Glomerular endothelial cell (primary cell): ENCODE results near the gene BNIP3. TPM values are rescaled to one million over a fixed set of nuclear protein-coding genes. Genes with fewer than 3 reads are reported as not detected.
"Not testable (repeated sequence)": the region's sequence is repeated elsewhere in the genome, so short reads cannot be mapped to it uniquely, and the experiment has no call there.

Experiments used
- DNase-seq: peaks from one replicate; pipeline ENCODE4 v3.0.0-alpha.2; 2011; ENCODE audit warnings: low read depth, low spot score; ENCODE audit errors: extremely low read depth
- total RNA-seq: library from RNA; depleted of rRNA; stranded (reverse); fragments of >200 nt; gene quantifications from 2 replicates; pipeline ENCODE4 v1.2.3, GENCODE V29; 2015

BNIP3 gene
- total RNA-seq, 1 donor from 2014 or later, result 127 TPM

DNA sequence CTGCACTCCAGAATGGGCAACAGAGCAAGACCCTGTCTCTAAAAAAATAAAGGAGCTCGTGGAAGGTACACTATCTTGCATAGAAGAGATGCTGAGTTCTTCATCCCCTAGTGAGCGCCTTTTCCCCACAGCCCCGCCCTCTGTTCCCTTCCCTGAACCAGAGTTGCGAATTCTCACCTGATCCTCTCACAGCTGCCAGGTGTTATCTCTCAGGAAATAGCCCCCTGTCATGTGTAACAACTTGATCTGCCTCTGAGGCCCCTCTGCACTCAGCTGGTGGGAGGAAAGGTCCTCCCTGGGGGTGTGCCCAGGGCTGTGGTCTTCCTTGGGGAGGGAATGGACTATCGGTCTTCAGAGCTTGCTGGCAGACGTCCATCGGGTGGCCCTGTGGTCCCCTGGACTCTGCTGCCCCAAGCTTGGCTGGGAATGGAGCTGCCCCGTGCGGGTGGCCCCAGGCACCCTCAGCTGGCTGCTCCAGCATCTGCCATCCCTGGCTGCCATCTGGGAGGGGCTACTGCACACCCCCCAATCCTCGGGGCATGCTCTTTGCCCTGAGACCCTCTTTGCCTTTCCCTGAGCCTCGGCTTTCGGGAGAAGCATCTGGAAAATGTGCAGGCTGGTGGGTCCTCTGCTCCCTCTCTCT is 21.7 kb upstream of the BNIP3 start:
- no peak for DNase-seq

DNA sequence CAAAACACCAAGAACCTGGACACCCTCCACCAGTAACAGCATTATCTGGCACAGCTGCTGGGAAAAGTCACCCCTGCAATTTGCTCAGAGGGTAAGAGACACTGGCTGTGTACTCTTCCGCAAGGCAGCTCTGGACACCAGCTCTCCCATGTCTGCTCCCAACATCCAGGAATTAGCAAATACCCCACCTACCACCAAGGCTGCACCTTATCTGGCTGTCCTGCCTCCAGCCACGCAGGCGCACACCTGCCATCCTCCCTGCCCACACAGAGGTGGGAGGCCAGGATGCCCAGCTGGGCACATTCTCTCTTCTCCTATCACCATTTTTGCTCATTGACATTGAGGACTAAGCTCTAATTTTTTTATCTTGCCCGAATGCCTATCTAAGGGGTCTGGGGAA is 20.3 kb upstream of the BNIP3 start:
- no peak for DNase-seq

DNA sequence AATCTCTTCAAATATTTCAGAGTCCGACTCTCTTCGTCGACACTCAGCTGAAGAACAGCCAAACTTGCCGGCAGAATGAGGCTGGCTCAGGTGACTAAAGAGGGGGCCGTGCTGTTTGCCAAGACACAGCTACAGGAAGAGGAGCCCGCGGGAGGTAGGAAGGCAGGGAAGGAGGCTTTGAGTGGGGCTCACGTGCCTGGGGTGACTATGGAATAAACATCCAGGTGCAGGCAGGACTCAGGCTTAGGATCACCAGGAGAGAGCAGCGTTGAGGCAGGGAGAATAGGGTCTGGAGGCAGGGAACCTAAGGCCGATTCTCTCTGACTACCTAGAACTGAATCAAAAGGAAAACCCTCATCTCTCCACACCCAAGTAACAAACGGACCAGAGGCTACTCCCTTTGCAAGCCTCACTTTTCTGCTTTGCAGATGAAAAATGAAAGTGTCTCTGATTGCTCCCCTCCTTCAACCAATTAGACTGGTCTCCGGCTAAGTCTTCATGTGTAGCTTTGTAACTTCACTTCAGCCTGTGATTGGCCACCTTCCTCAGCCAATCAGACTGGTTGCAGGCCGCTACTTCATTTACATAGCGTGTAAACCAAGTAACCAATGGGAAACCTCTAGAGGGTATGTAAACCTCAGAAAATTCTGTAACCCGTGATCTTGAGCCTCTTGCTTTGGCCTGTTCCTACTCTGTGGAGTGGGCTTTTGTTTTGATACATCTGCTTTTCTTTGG is 19.7 kb upstream of the BNIP3 start:
- no peak for DNase-seq

DNA sequence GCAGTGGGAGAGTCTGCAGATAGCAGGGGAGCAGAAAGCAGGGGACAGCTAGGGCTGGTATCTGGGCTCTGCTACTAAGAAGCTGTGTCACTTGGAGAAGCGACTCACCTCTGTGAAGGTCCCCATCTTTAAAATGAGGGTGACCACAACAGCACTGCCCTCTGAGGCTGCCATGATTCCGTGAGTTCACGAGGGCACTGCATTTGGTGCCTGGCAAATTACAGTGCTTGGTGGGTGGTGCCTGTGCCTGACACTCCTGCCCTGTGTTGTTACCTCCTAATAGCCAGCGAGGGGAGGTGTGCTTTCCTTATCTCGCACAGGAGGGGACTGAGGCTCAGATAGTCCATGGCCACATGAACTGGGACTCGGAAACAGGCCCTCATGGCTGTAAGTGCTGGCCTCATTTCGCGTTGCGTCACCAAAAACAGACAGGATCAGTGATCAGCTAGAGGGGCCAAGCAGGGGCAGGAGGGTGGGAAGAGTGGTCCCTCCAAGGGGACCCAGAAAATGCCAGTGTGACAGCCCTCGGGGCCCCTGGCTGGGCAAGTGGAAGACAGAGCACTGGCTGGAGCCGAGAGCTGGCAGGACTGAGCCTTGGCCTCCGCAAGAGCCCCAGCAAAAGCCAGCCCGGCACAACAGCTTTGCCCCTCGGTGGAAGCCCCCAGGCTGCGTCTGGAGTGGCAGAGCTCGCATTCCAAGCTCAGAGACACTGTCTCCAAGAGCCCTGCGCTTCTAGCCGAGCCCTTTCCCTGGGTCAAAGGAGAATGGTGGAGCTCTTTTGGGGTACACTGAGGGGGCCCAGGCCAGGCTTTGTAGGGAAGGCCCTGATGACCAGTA is 17.3 kb upstream of the BNIP3 start:
- no peak for DNase-seq

DNA sequence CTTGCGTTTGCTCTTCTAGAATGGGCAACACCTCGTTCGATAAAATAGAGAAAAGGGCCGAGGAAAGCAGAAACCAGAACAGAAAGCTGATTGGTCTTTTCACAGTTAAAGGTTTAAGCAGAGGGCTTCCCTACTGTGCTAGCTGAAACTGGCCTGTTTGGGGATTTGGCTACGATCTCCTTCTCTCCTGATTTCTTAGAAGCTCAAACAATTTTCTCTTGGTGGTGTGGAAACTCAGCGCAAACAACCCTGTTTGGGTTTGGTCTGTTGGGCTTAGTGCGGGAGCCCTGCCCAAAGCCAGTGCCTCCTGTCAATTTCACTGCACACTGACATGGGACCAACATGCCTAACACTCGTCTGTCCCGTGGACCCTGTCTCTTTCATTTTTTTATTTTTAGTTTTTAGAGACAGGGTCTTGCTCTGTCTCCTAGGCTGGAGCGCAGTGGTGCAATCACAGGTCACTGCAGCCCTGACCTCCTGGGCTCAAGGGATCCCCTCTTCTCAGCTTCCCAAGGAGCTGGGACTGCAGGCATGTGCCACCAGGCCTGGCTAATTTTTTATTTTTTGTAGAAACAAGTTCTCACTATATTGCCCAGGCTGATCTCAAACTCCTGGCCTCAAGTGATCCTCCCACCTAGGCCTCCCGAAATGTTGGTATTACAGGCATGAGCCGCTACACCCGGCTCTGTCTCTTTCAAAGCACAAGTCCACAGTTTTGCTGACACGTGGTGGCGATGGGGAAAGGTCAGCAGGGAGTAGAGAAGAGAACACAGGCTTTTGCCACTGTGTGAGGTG is 16.5 kb upstream of the BNIP3 start:
- DNase-seq, result no peak

DNA sequence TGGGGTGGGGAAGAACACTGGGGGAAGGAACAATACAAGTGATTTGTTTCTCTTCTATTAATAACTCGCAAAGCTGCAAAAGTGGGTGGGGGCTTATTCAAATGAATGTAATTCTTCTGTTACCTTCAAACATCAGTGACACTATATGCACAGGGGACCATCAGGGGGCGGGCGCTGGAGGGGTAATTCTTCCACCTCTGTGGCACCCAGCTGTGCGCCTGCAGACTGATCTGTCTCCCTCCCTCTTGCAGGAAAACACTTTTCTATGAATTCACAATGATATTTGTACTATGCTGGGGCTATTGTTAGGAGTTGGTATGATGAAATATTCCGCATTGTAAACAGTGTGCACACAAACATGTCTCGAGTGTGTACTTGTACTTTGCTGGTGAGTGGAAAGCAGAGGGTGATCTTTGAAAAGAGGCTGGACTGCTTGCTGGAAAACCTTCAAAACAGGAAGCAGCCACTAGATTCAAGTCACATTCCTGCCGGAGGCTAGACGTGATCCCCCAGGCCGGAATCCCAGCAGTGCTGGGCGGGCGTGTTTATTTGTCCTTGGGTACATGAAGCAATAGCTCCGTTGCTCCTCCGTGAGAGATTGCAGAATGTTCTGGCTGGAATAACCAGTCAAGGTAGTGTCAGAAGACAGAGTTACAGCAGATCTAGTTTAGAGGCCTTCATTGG is 15.8 kb upstream of the BNIP3 start:
- no peak for DNase-seq

DNA sequence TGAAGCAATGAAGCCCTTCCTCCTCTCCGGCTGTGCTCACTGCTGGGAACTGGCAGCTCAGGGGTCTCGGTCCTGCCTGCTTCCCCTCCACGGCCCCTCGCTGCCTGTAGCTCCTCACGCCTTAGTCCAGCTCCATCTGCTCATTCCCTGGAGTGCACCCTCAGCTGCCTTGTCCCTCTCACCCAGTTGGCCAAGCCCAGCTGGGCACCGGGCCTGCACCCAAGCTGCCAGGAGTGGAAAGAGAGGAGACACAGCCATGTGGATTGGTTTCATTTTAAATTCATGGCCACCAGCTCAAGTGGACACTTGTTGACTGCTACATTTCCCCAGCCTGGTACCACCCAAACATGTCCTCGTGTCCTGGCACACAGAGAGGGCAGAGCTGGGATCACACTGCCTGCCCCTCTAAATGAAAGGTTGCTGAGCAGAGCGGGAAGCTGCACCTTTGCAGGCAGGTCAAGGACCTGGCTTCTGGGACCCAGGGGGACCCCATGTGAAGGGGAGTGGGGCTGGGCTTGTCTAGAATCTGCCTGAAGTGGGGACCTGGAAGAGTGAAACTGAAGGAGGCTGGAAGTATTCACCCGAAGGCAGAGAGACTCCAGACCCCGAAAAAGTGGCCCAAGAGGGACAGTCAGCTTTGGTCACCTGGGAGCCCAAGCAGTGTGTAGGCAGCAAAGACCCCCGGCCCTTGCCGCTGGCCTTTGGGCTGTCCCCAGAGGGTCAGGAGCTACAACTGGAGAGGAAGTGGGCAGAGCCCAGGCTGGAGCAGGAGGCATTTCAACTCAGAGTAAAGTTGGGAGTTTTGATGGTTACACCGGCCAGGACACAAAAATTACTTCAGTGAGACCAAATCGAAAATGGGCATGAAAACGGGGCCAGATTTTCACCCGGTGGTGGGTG is 15.0 kb upstream of the BNIP3 start:
- no peak for DNase-seq

DNA sequence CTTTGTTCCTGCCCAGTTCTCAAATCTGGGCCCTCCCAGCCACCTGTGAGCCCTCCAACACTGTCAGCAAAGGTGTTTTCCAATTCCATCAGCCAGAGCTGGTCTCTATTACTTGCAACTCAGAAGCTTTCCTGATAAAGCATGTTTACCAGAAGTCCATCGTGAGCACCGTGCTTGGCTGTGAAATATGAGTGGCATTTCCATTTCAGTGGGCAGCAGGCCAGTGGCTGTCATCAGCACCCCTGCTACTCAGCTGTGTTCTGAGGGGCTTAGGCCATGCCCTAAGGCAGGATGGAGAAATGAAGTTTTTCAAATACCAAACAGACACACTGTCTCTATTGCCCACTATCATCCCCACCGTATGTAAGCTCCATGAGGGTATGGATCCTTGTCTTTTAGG is 12.7 kb upstream of the BNIP3 start:
- DNase-seq, result no peak

DNA sequence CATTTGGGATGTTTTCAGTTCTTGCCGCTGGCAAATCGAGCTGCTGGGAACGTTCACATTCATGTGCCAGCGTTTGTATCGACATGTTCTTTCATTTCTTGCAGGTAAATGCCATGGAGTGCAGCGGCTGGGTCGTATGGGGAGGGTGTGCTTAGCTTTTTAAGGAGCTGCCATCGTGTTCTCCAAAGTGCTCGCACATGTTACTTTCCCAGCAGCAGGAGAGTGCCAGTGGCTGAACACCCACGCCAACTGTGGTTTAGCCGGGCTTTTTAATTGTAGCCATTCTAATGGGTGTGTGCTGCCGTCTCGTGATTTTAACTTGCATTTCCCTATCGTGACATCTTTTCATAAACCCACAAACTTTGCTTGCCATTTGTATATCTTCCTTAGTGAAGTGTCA is 11.6 kb upstream of the BNIP3 start:
- DNase-seq, result no peak

DNA sequence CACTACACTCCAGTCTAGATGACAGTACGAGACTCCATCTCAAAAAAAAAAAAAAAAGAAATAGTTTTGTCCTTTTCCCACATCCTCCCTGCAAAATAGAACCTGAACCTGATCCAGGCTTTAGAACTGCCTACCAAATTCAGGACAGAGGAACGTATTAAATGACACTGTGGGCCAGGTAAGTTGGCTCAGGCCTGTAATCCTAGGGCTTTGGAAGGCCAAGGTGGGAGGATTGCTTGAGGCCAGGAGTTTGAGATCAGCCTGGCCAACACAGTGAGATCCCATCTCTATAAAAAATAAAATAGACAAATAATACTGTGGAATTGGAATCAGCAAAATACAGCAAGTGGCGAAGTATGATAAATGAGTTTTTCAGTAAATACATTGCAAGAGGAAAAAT is 10.0 kb upstream of the BNIP3 start:
- no peak for DNase-seq

DNA sequence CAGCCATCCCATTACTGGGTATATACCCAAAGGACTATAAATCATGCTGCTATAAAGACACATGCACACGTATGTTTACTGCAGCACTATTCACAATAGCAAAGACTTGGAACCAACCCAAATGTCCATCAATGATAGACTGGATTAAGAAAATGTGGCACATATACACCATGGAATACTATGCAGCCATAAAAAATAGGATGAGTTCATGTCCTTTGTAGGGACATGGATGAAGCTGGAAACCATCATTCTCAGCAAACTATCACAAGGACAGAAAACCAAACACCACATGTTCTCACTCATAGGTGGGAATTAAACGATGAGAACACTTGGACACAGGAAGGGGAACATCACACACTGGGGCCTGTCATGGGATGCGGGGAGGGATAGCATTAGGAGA is 6.1 kb upstream of the BNIP3 start:
- DNase-seq, result not testable (repeated sequence)

DNA sequence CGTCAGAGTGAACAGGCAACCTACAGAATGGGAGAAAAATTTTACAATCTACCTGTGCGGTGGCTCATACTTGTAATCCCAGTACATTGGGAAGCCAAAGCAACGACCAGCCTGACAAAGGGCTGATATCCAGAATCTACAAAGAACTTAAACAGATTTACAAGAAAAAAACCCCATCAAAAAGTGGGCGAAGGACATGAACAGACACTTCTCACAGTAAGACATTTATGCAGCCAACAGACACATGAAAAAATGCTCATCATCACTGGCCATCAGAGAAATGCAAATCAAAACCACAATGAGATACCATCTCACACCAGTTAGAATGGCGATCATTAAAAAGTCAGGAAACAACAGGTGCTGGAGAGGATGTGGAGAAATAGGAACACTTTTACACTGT is 5.6 kb upstream of the BNIP3 start:
- not testable (repeated sequence) for DNase-seq

DNA sequence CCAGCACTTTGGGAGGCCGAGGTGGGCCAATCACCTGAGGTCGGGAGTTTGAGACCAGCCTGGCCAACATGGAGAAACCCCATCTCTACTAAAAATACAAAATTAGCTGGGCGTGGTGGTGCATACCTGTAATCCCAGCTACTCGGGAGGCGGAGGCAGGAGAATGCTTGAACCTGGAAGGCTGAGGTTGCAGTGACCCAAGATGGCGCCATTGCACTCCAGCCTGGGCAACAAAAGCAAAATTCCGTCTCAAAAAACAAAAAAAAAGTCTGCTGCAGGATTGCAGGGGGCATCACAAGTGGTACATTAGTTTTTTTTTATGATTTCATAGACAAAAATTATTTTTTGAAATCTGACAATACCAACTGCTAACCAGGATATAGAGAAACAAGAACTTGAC is 5.1 kb upstream of the BNIP3 start:
- not testable (repeated sequence) for DNase-seq

DNA sequence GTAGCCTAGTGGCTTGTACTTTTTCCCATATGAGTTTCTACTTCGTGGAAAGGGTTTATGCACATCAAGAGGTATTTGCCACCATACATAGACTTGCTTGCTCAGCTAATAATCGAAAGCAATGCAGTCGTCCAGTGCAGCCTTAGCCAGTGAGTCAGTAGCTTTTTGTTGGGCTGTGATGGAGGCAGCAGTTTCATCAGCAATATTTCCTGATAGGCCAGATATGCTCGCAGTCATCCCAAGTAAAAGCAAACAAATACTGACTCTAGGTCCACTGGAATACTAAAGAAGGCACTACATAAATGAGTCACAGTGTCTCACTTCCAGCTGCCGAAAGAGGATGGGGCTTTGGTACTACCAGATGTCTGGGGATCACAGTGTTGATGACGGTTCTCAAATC is 2.1 kb upstream of the BNIP3 start:
- no peak for DNase-seq

DNA sequence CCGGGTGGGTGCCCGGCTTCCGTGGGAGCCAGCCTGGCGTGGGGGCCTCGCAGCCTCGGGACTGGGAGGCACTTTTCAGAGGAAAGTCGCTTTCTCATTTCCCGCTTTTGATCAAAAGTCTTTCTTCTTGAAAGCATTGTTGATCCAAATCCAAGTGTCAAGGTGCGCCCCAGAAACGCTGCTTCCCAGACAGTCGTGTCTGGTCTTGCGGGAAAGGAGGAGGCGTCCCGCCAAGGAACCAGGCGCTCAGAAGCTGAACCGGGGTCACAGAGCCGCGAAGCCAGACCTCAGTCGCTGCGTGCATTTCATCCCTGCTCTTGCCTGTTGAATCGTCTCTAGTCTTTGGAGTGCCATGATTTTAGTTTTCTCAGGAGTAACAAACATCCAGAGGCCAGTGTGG is 1.1 kb upstream of the BNIP3 start:
- no peak for DNase-seq

DNA sequence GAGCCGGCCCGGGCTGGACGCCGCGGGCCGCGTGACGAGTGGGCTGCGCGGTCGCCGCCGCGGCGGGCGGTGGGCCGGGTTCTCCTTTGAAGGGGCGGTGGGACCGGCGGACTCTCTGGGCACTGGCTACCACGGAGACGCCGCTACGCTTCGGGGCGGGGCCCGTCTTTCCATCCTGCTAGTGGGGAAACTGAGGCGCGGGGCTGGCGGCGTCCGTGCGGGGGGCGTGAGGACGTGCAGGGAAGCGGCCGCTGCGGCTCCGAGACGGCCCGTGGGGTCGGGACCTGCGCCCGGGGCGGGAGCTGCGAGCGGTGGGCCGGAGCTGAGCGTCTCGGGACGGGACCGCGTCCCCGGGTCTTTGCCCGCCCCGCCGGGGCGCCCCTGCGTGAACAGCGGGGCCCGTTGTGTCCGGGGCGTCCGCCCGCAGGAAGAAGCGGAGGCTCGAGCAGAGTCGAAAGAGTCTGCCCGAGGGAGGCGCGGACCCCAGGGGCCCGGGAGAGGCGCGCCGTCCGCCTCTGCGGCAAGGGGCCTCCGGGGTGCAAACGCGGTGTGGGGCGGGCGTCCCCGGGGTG is 548 bp upstream of the BNIP3 start:
- no peak for DNase-seq

DNA sequence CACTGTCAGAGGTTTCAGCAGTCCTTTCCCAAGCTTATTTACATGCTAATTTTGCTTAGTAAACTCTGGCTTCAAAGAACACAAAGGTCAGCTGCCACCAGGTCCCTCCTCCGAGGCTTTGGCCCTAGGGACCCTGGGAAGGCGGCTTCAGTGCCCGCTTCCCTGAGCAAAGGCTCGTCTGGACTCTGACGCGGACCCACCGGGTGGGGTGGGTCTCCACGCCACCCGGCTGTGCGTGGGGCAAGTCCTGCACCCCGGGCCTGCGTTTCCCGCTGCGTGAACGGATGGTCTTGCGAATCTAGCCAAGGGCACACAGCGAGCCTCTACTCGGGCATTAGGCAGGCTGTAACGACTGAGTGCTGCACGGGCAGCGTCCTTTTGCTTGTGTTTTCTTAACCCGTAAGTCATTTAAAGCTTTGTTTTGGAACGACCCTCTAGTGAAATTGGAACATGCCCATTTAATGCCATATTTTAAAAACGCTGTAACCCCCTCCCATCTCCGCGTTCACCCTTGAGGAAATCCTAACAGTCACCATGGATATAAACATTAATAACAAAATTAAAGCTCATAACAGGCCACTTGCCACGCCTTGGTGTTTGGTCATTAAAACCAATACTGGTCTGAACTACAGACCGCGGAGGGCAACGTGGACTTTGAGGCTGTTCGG is 828 bp downstream of the BNIP3 start:
- DNase-seq, result no peak

DNA sequence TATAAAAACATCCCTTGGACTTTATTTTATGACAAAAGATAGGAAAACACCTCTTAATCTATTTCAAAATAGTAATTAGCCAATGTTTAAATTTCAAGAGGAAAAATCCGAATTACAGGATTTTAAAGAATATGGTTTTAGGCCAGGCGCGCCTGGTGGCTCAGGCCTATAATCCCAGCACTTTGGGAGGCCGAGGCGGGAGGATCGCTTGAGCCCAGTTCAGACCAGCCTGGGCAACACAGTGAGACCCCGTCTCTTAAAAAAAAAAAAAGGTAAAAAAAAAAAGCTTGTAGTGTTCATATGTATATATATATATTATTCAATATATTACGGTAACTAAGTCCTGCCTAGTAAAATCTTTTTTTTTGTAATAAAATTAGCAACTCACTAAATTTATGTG is 1.4 kb downstream of the BNIP3 start:
- no peak for DNase-seq
